ENCODE results near the gene CCDC73.

The CCDC73 gene

GRCh38 chr11:32704775-32705174 lies 89.7 kb downstream of the CCDC73 start:
- Histone ChIP-seq H3K9me3 (replicated peaks in 1 of 11) (peaks cover 18 to 24% (median 20%) of the 10 kb centered on the region in 11 experiments), H3K9ac (no peak overlapping the region), H3K27ac (no peak overlapping the region), H3K4me3 (no peak overlapping the region; a peak in 1 of 20 replicates), H3K4me1 (peaks cover 0 to 37% (median 0%) of the 10 kb centered on the region in 10 experiments; a peak in 7 of 20 replicates), H3K27me3 (no peaks in the 10 kb centered on the region), H3K4me2 (no peak overlapping the region), H3K36me3 (peaks cover 0 to 9% (median 0%) of the 10 kb centered on the region in 11 experiments; a peak in 1 of 22 replicates), H4K20me1 (no peaks in the 10 kb centered on the region)
- no peak for TF ChIP-seq Cebpa-rat (IDR thresholded peaks at IDR 0.05)

GRCh38 chr11:32704261-32704660 lies 90.2 kb downstream of the CCDC73 start:
- H3K27ac ChIP-seq: no peak overlapping the region
- H3K9ac ChIP-seq: no peak overlapping the region
- H4K20me1 ChIP-seq: no peaks in the 10 kb centered on the region
- no peak for TF ChIP-seq Cebpa-rat (IDR thresholded peaks at IDR 0.05)
- H3K4me3 ChIP-seq: peak overlapping the region in 1 of 10 experiments; percentile 24; a peak in 1 of 20 replicates
- peaks cover 18 to 24% (median 20%) of the 10 kb centered on the region in 11 experiments for H3K9me3 ChIP-seq (replicated peaks in 1 of 11)
- no peaks in the 10 kb centered on the region for H3K27me3 ChIP-seq
- peaks cover 0 to 37% (median 0%) of the 10 kb centered on the region in 10 experiments; a peak in 7 of 20 replicates for H3K4me1 ChIP-seq
- H3K36me3 ChIP-seq: peaks cover 0 to 9% (median 0%) of the 10 kb centered on the region in 11 experiments; a peak in 1 of 22 replicates
- H3K4me2 ChIP-seq: no peak overlapping the region

- H3K36me3 ChIP-seq: peaks cover 0 to 9% (median 0%) of the 10 kb centered on the region in 11 experiments; a peak in 1 of 22 replicates
- TF ChIP-seq Cebpa-rat (IDR thresholded peaks at IDR 0.05): no peak
- H4K20me1 ChIP-seq: no peaks in the 10 kb centered on the region
- H3K4me1 ChIP-seq: peaks cover 0 to 27% (median 0%) of the 10 kb centered on the region in 10 experiments; a peak in 6 of 20 replicates
- H3K9ac ChIP-seq: no peak overlapping the region
- H3K27me3 ChIP-seq: no peaks in the 10 kb centered on the region
- H3K9me3 ChIP-seq (replicated peaks in 1 of 11): peaks cover 18 to 24% (median 20%) of the 10 kb centered on the region in 11 experiments
- H3K4me2 ChIP-seq: peak overlapping the region in 3 of 11 experiments; percentile 37 to 67 (median 60); a peak in 5 of 22 replicates
- no peak overlapping the region; a peak in 1 of 22 replicates for H3K27ac ChIP-seq
- no peak overlapping the region for H3K4me3 ChIP-seq
Measured at GRCh38 chr11:32701616-32702015, 92.8 kb downstream of the CCDC73 start.

GRCh38 chr11:32698579-32698978 lies 95.9 kb downstream of the CCDC73 start:
- no peak for TF ChIP-seq Cebpa-rat (IDR thresholded peaks at IDR 0.05)
- Histone ChIP-seq H3K27me3 (no peaks in the 10 kb centered on the region), H3K9ac (no peak overlapping the region), H4K20me1 (no peaks in the 10 kb centered on the region), H3K27ac (no peak overlapping the region), H3K4me2 (no peak overlapping the region), H3K9me3 (replicated peaks in 1 of 11) (peaks cover 0 to 1% (median 0%) of the 10 kb centered on the region in 11 experiments; a peak in 3 of 22 replicates), H3K4me3 (no peak overlapping the region), H3K36me3 (no peaks in the 10 kb centered on the region), H3K4me1 (peaks cover 0 to 23% (median 0%) of the 10 kb centered on the region in 10 experiments; a peak in 6 of 20 replicates)

- Histone ChIP-seq H3K4me2 (no peak overlapping the region), H3K27ac (no peak overlapping the region), H3K9ac (no peak overlapping the region), H3K36me3 (no peaks in the 10 kb centered on the region), H3K9me3 (replicated peaks in 1 of 11) (peaks cover 0 to 18% (median 7%) of the 10 kb centered on the region in 11 experiments; a peak in 17 of 22 replicates), H3K27me3 (no peaks in the 10 kb centered on the region), H4K20me1 (no peaks in the 10 kb centered on the region), H3K4me1 (no peaks in the 10 kb centered on the region), H3K4me3 (no peak overlapping the region)
- no peak for TF ChIP-seq Cebpa-rat (IDR thresholded peaks at IDR 0.05)
Measured at GRCh38 chr11:32671051-32671450, 123.4 kb downstream of the CCDC73 start.

GRCh38 chr11:32659672-32660071 lies 134.8 kb downstream of the CCDC73 start:
- no peaks in the 10 kb centered on the region for H3K4me1 ChIP-seq
- TF ChIP-seq Cebpa-rat (IDR thresholded peaks at IDR 0.05): no peak
- H3K4me2 ChIP-seq: no peak overlapping the region
- no peaks in the 10 kb centered on the region for H3K27me3 ChIP-seq
- H3K4me3 ChIP-seq: no peak overlapping the region
- H3K36me3 ChIP-seq: no peaks in the 10 kb centered on the region
- H3K9me3 ChIP-seq (replicated peaks in 1 of 11): no peaks in the 10 kb centered on the region
- no peaks in the 10 kb centered on the region for H4K20me1 ChIP-seq
- no peak overlapping the region for H3K27ac ChIP-seq
- H3K9ac ChIP-seq: no peak overlapping the region

GRCh38 chr11:32658639-32659406 lies 135.6 kb downstream of the CCDC73 start:
- Histone ChIP-seq H3K9ac (no peak overlapping the region), H3K4me1 (no peaks in the 10 kb centered on the region), H3K27ac (no peak overlapping the region), H3K9me3 (replicated peaks in 1 of 11) (no peaks in the 10 kb centered on the region), H3K27me3 (no peaks in the 10 kb centered on the region), H3K36me3 (no peaks in the 10 kb centered on the region), H3K4me2 (no peak overlapping the region), H3K4me3 (no peak overlapping the region), H4K20me1 (no peaks in the 10 kb centered on the region)
- TF ChIP-seq Cebpa-rat (IDR thresholded peaks at IDR 0.05): no peak

- no peaks in the 10 kb centered on the region for H3K36me3 ChIP-seq
- no peak overlapping the region for H3K9ac ChIP-seq
- H3K4me1 ChIP-seq: no peaks in the 10 kb centered on the region
- no peak overlapping the region for H3K4me3 ChIP-seq
- H3K27me3 ChIP-seq: no peaks in the 10 kb centered on the region
- TF ChIP-seq Cebpa-rat (IDR thresholded peaks at IDR 0.05): no peak
- no peaks in the 10 kb centered on the region for H3K9me3 ChIP-seq (replicated peaks in 1 of 11)
- no peaks in the 10 kb centered on the region for H4K20me1 ChIP-seq
- no peak overlapping the region for H3K27ac ChIP-seq
- H3K4me2 ChIP-seq: no peak overlapping the region
Measured at GRCh38 chr11:32643526-32643925, 150.9 kb downstream of the CCDC73 start.

GRCh38 chr11:32641361-32641760 lies 153.1 kb downstream of the CCDC73 start:
- Histone ChIP-seq H3K9ac (no peak overlapping the region), H3K4me3 (no peak overlapping the region), H3K27me3 (no peaks in the 10 kb centered on the region), H3K36me3 (no peaks in the 10 kb centered on the region), H3K27ac (no peak overlapping the region), H4K20me1 (no peaks in the 10 kb centered on the region), H3K9me3 (replicated peaks in 1 of 11) (no peaks in the 10 kb centered on the region), H3K4me2 (no peak overlapping the region), H3K4me1 (no peaks in the 10 kb centered on the region)
- no peak for TF ChIP-seq Cebpa-rat (IDR thresholded peaks at IDR 0.05)

- no peaks in the 10 kb centered on the region for H3K27me3 ChIP-seq
- no peaks in the 10 kb centered on the region for H4K20me1 ChIP-seq
- no peak overlapping the region for H3K4me2 ChIP-seq
- H3K27ac ChIP-seq: no peak overlapping the region
- no peak overlapping the region for H3K4me3 ChIP-seq
- H3K9me3 ChIP-seq (replicated peaks in 1 of 11): no peaks in the 10 kb centered on the region
- no peaks in the 10 kb centered on the region for H3K36me3 ChIP-seq
- TF ChIP-seq Cebpa-rat (IDR thresholded peaks at IDR 0.05): no peak
- no peaks in the 10 kb centered on the region for H3K4me1 ChIP-seq
- H3K9ac ChIP-seq: no peak overlapping the region
Measured at GRCh38 chr11:32635819-32636218, 158.6 kb downstream of the CCDC73 start.
